WTC11 (cell line): ENCODE measurements around the gene ENC1.

ENCODE experiments used
- CTCF ChIP-seq: fragments of 200-600 bp; IDR thresholded peaks from 2 replicates; pipeline ENCODE4 v1.8.0; 2022; ENCODE audit warnings: antibody characterized with exemption
- FOXJ3 ChIP-seq: sonication (generic); formaldehyde crosslinking; IDR thresholded peaks from 2 replicates; pipeline ENCODE4 v1.9.0; 2021; ENCODE audit warnings: missing genetic modification reagents, mild to moderate bottlenecking, borderline replicate concordance
- JUN ChIP-seq: sonication (generic); formaldehyde crosslinking; IDR thresholded peaks from 2 replicates; pipeline ENCODE4 v1.8.0; 2023; ENCODE audit warnings: mild to moderate bottlenecking, missing genetic modification reagents
- SMAD3 ChIP-seq: sonication (generic); formaldehyde crosslinking; IDR thresholded peaks from 2 replicates; pipeline ENCODE4 v1.8.0; 2022; ENCODE audit warnings: missing genetic modification reagents, mild to moderate bottlenecking, borderline replicate concordance
- SMAD4 ChIP-seq: sonication (generic); formaldehyde crosslinking; IDR thresholded peaks from 2 replicates; pipeline ENCODE4 v1.8.0; 2022; ENCODE audit warnings: mild to moderate bottlenecking, missing genetic modification reagents
- TCF7 ChIP-seq: sonication (generic); formaldehyde crosslinking; IDR thresholded peaks from 2 replicates; pipeline ENCODE4 v1.8.0; 2022; ENCODE audit warnings: mild to moderate bottlenecking, low read depth, missing genetic modification reagents, moderate library complexity
- TEAD4 ChIP-seq: sonication (generic); formaldehyde crosslinking; IDR thresholded peaks from 2 replicates; pipeline ENCODE4 v1.8.0; 2022; ENCODE audit warnings: mild to moderate bottlenecking, missing genetic modification reagents
- ZBTB43 ChIP-seq: sonication (generic); formaldehyde crosslinking; IDR thresholded peaks from 2 replicates; pipeline ENCODE4 v1.8.1; 2023; ENCODE audit warnings: mild to moderate bottlenecking, missing genetic modification reagents
- ZNF416 ChIP-seq: fragments of 250-450 bp; sonication (Bioruptor Pico); IDR thresholded peaks from 2 replicates; pipeline ENCODE4 v1.9.0; 2021; ENCODE audit warnings: mild to moderate bottlenecking, inconsistent platforms
- TF ChIP-seq, protein P1 (sequence below): sonication (generic); formaldehyde crosslinking; IDR thresholded peaks from 2 replicates; pipeline ENCODE4 v1.8.0; 2022; ENCODE audit warnings: mild to moderate bottlenecking, missing genetic modification reagents
- TF ChIP-seq, protein P2 (sequence below): sonication (generic); formaldehyde crosslinking; conservative IDR thresholded peaks from 2 replicates; pipeline ENCODE4 v1.8.1; 2023; ENCODE audit warnings: mild to moderate bottlenecking, low read depth, missing genetic modification reagents, moderate library complexity
- TF ChIP-seq, protein P3 (sequence below): sonication (generic); formaldehyde crosslinking; IDR thresholded peaks from 2 replicates; pipeline ENCODE4 v1.8.1; 2022; ENCODE audit warnings: mild to moderate bottlenecking, missing genetic modification reagents, moderate library complexity, borderline replicate concordance

GRCh38 chr5:74629326-74629725, 11.2 kb downstream of the ENC1 start:
- no peak for TF ChIP-seq CTCF
- TF ChIP-seq TCF7 (CRISPR knock-in tag) = no peak
- TF ChIP-seq, protein P1, sequence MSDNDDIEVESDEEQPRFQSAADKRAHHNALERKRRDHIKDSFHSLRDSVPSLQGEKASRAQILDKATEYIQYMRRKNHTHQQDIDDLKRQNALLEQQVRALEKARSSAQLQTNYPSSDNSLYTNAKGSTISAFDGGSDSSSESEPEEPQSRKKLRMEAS = no peak
- no peak for TF ChIP-seq ZBTB43
- TF ChIP-seq, protein P2, sequence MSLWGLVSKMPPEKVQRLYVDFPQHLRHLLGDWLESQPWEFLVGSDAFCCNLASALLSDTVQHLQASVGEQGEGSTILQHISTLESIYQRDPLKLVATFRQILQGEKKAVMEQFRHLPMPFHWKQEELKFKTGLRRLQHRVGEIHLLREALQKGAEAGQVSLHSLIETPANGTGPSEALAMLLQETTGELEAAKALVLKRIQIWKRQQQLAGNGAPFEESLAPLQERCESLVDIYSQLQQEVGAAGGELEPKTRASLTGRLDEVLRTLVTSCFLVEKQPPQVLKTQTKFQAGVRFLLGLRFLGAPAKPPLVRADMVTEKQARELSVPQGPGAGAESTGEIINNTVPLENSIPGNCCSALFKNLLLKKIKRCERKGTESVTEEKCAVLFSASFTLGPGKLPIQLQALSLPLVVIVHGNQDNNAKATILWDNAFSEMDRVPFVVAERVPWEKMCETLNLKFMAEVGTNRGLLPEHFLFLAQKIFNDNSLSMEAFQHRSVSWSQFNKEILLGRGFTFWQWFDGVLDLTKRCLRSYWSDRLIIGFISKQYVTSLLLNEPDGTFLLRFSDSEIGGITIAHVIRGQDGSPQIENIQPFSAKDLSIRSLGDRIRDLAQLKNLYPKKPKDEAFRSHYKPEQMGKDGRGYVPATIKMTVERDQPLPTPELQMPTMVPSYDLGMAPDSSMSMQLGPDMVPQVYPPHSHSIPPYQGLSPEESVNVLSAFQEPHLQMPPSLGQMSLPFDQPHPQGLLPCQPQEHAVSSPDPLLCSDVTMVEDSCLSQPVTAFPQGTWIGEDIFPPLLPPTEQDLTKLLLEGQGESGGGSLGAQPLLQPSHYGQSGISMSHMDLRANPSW (CRISPR knock-in tag) = no peak
- no peak for TF ChIP-seq TEAD4
- TF ChIP-seq ZNF416 (CRISPR knock-in tag) = no peak
- TF ChIP-seq FOXJ3 (CRISPR knock-in tag) = no peak
- TF ChIP-seq JUN (CRISPR knock-in tag) = no peak
- TF ChIP-seq, protein P3, sequence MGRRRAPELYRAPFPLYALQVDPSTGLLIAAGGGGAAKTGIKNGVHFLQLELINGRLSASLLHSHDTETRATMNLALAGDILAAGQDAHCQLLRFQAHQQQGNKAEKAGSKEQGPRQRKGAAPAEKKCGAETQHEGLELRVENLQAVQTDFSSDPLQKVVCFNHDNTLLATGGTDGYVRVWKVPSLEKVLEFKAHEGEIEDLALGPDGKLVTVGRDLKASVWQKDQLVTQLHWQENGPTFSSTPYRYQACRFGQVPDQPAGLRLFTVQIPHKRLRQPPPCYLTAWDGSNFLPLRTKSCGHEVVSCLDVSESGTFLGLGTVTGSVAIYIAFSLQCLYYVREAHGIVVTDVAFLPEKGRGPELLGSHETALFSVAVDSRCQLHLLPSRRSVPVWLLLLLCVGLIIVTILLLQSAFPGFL (CRISPR knock-in tag) = no peak
- TF ChIP-seq SMAD3 (CRISPR knock-in tag) = no peak
- TF ChIP-seq SMAD4 = no peak
